IMR-90 (cell line): ENCODE results near the gene DOCK4. TPM values are rescaled to one million over a fixed set of nuclear protein-coding genes. Genes with fewer than 3 reads are reported as not detected.
A peak's percentile ranks its signal among the peaks of the same experiment; 100 is the strongest.

ENCODE experiments used
- ATAC-seq: fragments of 200-7000 bp; cut with Tn5 transposase; 2 replicates; pipeline ENCODE4 v1.9.1; 2020; ENCODE audit warnings: low read depth, mild to moderate bottlenecking, moderate library complexity
- BruUV-seq: library from RNA; stranded (reverse); fragments of 400-500 nt; replicated peaks from 2 replicates; lab custom pipeline; 2021; lab: Mats Ljungman, UMichigan
- CTCF ChIA-PET: fragments of 300-600 bp; formaldehyde crosslinking; extraction: SDS; loops from one replicate; lab custom pipeline; 2021; ENCODE audit warnings: antibody characterized with exemption; lab: Yijun Ruan, JAX
- POLR2A ChIA-PET: fragments of 300-600 bp; sonication (Branson Sonifier 250); formaldehyde crosslinking; loops from one replicate; lab custom pipeline; 2022; ENCODE audit warnings: antibody characterized with exemption; ENCODE audit not compliant: unreplicated experiment; lab: Charles Lee
- DNase-seq: peaks from one replicate; pipeline ENCODE4 v3.0.0; 2013
- H2AFZ ChIP-seq: replicated peaks from 2 replicates; pipeline ENCODE3; 2013; ENCODE audit warnings: low read length, mild to moderate bottlenecking; ENCODE audit not compliant: poor library complexity
- H2AK5ac ChIP-seq: 2 replicates; pipeline ENCODE4 v1.6.1; 2013; ENCODE audit warnings: low read depth, low read length, inconsistent platforms
- H2AK9ac ChIP-seq: replicated peaks from 2 replicates; pipeline ENCODE3; 2013; ENCODE audit warnings: mild to moderate bottlenecking, low read depth, low read length, moderate library complexity; ENCODE audit not compliant: poor library complexity
- H2BK120ac ChIP-seq: 2 replicates; pipeline ENCODE4 v1.6.1; 2013; ENCODE audit warnings: low read depth, low read length, inconsistent platforms
- H2BK15ac ChIP-seq: 3 replicates; pipeline ENCODE4 v1.6.1; 2013; ENCODE audit warnings: low read depth, low read length, inconsistent platforms
- H2BK20ac ChIP-seq: 2 replicates; pipeline ENCODE4 v1.6.1; 2013; ENCODE audit warnings: low read depth, mild to moderate bottlenecking, inconsistent platforms, low read length, moderate library complexity
- H2BK5ac ChIP-seq: 2 replicates; pipeline ENCODE4 v1.6.1; 2013; ENCODE audit warnings: mild to moderate bottlenecking, low read depth, low read length, inconsistent platforms; ENCODE audit not compliant: poor library complexity, severe bottlenecking
- H3K14ac ChIP-seq: replicated peaks from 2 replicates; pipeline ENCODE4 v1.6.1; 2013; ENCODE audit warnings: low read depth, low read length, inconsistent platforms
- H3K18ac ChIP-seq: 2 replicates; pipeline ENCODE4 v1.6.1; 2013; ENCODE audit warnings: low read depth, low read length, control low read depth
- H3K23ac ChIP-seq: 2 replicates; pipeline ENCODE4 v1.6.1; 2013; ENCODE audit warnings: low read depth, low read length, inconsistent platforms
- H3K27ac ChIP-seq: 2 replicates; pipeline ENCODE4 v1.5.1; 2013; ENCODE audit warnings: mild to moderate bottlenecking, control low read depth, low read length; ENCODE audit not compliant: insufficient read depth
- H3K27me3 ChIP-seq: 2 replicates; pipeline ENCODE4 v1.6.1; 2013; ENCODE audit warnings: low read length; ENCODE audit not compliant: control insufficient read depth, insufficient read depth
- H3K36me3 ChIP-seq: 2 replicates; pipeline ENCODE4 v1.6.1; 2013; ENCODE audit warnings: low read length, mixed read lengths; ENCODE audit not compliant: control insufficient read depth, insufficient read depth
- H3K4ac ChIP-seq: 2 replicates; pipeline ENCODE4 v1.6.1; 2013; ENCODE audit warnings: low read depth, low read length, inconsistent platforms
- H3K4me1 ChIP-seq: 2 replicates; pipeline ENCODE4 v1.6.1; 2013; ENCODE audit warnings: low read length, mixed read lengths; ENCODE audit not compliant: control insufficient read depth, insufficient read depth
- H3K4me2 ChIP-seq: 2 replicates; pipeline ENCODE4 v1.6.1; 2013; ENCODE audit warnings: low read depth, mild to moderate bottlenecking, control low read depth, low read length, moderate library complexity
- H3K4me3 ChIP-seq: 2 replicates; pipeline ENCODE4 v1.5.1; 2013; ENCODE audit warnings: low read depth, mild to moderate bottlenecking, control low read depth, low read length, moderate library complexity; ENCODE audit not compliant: insufficient read depth
- H3K56ac ChIP-seq: 2 replicates; pipeline ENCODE4 v1.6.1; 2013; ENCODE audit warnings: low read length, inconsistent platforms; ENCODE audit not compliant: insufficient read depth; ENCODE audit errors: extremely low read depth
- H3K79me1 ChIP-seq, 2 experiments: 2 replicates each; pipeline ENCODE4 v1.6.1; 2013; ENCODE audit warnings: low read length in 2 of 2, inconsistent platforms in 1 of 2, low read depth in 1 of 2
- H3K9ac ChIP-seq: 2 replicates; pipeline ENCODE4 v1.6.1; 2013; ENCODE audit warnings: low read depth, low read length, control low read depth
- H3K9me1 ChIP-seq: 2 replicates; pipeline ENCODE4 v1.6.1; 2013; ENCODE audit warnings: low read length, inconsistent platforms; ENCODE audit not compliant: insufficient read depth
- H3K9me3 ChIP-seq: 2 replicates; pipeline ENCODE4 v1.6.1; 2013; ENCODE audit warnings: low read length; ENCODE audit not compliant: control insufficient read depth, insufficient read depth
- H4K20me1 ChIP-seq: 2 replicates; pipeline ENCODE4 v1.6.1; 2013; ENCODE audit warnings: low read length, inconsistent platforms; ENCODE audit not compliant: insufficient read depth
- H4K5ac ChIP-seq: 2 replicates; pipeline ENCODE4 v1.6.1; 2013; ENCODE audit warnings: mild to moderate bottlenecking, low read depth, low read length, control low read depth
- H4K8ac ChIP-seq, 2 experiments: 2 replicates each; pipeline ENCODE4 v1.6.1; 2013; ENCODE audit warnings: low read depth in 2 of 2, low read length in 2 of 2, control low read depth in 1 of 2, inconsistent platforms in 1 of 2
- H4K91ac ChIP-seq: 2 replicates; pipeline ENCODE4 v1.6.1; 2013; ENCODE audit warnings: low read depth, low read length, inconsistent platforms; ENCODE audit not compliant: insufficient read depth
- CEBPB ChIP-seq: IDR thresholded peaks from 2 replicates; pipeline ENCODE4 v1.6.1; 2012; ENCODE audit warnings: low read depth, low read length, improper control_type of control experiment
- CHD1 ChIP-seq: IDR thresholded peaks from 2 replicates; pipeline ENCODE4 v1.6.1; 2012; ENCODE audit warnings: low read depth, low read length, improper control_type of control experiment
- WGBS, 2 experiments: methylation state at CpG; one replicate each; pipeline versions ENCODE4 v1.1.5 to v1.1.7; 2013; ENCODE audit warnings: missing lambda C conversion rate in 2 of 2; ENCODE audit not compliant: insufficient read length in 1 of 2; ENCODE audit errors: extremely low coverage in 2 of 2; 5-methylcytosine and 5-hydroxymethylcytosine counted together
- dilution Hi-C: fragments of 300-500 bp; cut with HindIII; formaldehyde crosslinking; loops from one replicate; pipeline ENCODE4 v1.14.3; 2018; ENCODE audit warnings: low sequenced_read_pairs; ENCODE audit not compliant: unreplicated experiment
- in situ Hi-C: fragments of 300-500 bp; cut with MboI; formaldehyde crosslinking; loops from 3 replicates; pipeline ENCODE4 v1.14.3; 2019; ENCODE audit warnings: low sequenced_read_pairs, inconsistent platforms, mixed read lengths
- intact Hi-C: fragments of 100-400 bp; cut with micrococcal nuclease; formaldehyde crosslinking; loops from 2 replicates; pipeline ENCODE4 v1.10.0; 2022
- polyA plus RNA-seq, 3 experiments: library from polyadenylated mRNA; depleted of rRNA; stranded (reverse); fragments of >200 nt; gene quantifications; 2 replicates each; pipeline ENCODE4 v1.2.3, GENCODE V29; 2012; ENCODE audit warnings: low replicate concordance in 1 of 3
- total RNA-seq: library from RNA; depleted of rRNA; stranded (reverse); fragments of >200 nt; gene quantifications from 2 replicates; pipeline ENCODE4 v1.2.3, GENCODE V29; 2012

DOCK4 gene
- total and polyA plus RNA-seq, 2 of the 4 experiments (the other 2 are of a cell fraction), result 4.4 to 12.2 TPM

- Histone ChIP-seq H3K9ac (no peak overlapping the region), H3K27ac (no peak overlapping the region), H3K9me1 (no peaks in the 10 kb centered on the region), H3K4me1 (no peaks in the 10 kb centered on the region), H4K20me1 (no peaks in the 10 kb centered on the region), H2BK120ac (no peak overlapping the region), H3K14ac (no peak overlapping the region), H3K18ac (no peak overlapping the region), H3K9me3 (no peaks in the 10 kb centered on the region), H2BK20ac (no peak overlapping the region), H2BK5ac (no peak overlapping the region), H3K4me2 (no peak overlapping the region), H4K5ac (no peak overlapping the region), H2AFZ (no peak overlapping the region), H3K79me1 (no peaks in the 10 kb centered on the region), H2AK5ac (no peak overlapping the region), H4K91ac (no peak overlapping the region), H3K27me3 (no peaks in the 10 kb centered on the region), H3K23ac (no peak overlapping the region), H3K36me3 (peaks cover 11% of the 10 kb centered on the region), H2AK9ac (no peak overlapping the region), H3K56ac (no peak overlapping the region), H2BK15ac (no peak overlapping the region), H3K4me3 (no peak overlapping the region), H3K4ac (no peak overlapping the region), H4K8ac (no peak overlapping the region)
- POLR2A ChIA-PET, result no interaction called here
- ATAC-seq (no peak), DNase-seq (no peak)
- TF ChIP-seq CEBPB (peak; percentile 32; the same call in 1 of the 2 replicates), CHD1 (no peak)
- dilution Hi-C loops (no loop called here), intact Hi-C loops (no loop called here), in situ Hi-C loops (no loop called here)
- no TSS peak for BruUV-seq
- WGBS, 2 experiments, result 58% methylated on average over 5 of the region's 41 CpGs; no CpG with 5 or more reads in 1 of the 2 experiments
- CTCF ChIA-PET, result interaction anchor here (1.8 kb wide), 1 partner anchor 8 kb away, joined by 7 read pairs; no protein-coding TSS in a partner anchor
Measured at GRCh38 chr7:111727905-111728634, 478.1 kb downstream of the DOCK4 start.
